Right atrium auricular region (tissue), 2 donors: ENCODE measurements around the gene ZNF362. TPM values are rescaled to one million over a fixed set of nuclear protein-coding genes. Genes with fewer than 3 reads are reported as not detected.

Experiments
- DNase-seq: peaks from one replicate; pipeline ENCODE4 v3.0.0-alpha.2; 2019; ENCODE audit warnings: low spot score
- H3K27ac ChIP-seq, 2 donors: fragments of 200-600 bp; sonication (generic); 1 replicate in 1 of 2; 2 replicates in 1 of 2; pipeline ENCODE4 v1.5.1; 2016 to 2019
- H3K27me3 ChIP-seq, 2 donors: fragments of 200-600 bp; sonication (generic); one replicate each; pipeline versions ENCODE4 v1.5.1 to v1.6.0; 2017 to 2019
- H3K36me3 ChIP-seq: fragments of 200-600 bp; sonication (generic); one replicate; pipeline ENCODE4 v1.5.1; 2016
- H3K4me1 ChIP-seq, 2 donors: fragments of 200-600 bp; sonication (generic); one replicate each; pipeline versions ENCODE4 v1.5.1 to v1.6.0; 2017 to 2019
- H3K4me3 ChIP-seq, 2 donors: fragments of 200-600 bp; sonication (generic); 1 replicate in 1 of 2; 2 replicates in 1 of 2; pipeline ENCODE4 v1.5.1; 2017 to 2019; ENCODE audit warnings: mild to moderate bottlenecking in 1 of 2, moderate library complexity in 1 of 2
- H3K9me3 ChIP-seq, 2 donors: fragments of 200-600 bp; sonication (generic); one replicate each; pipeline ENCODE4 v1.5.1; 2019
- total RNA-seq, 2 donors: library from RNA; depleted of rRNA; stranded (reverse); fragments of >200 nt; gene quantifications; one replicate each; pipeline ENCODE4 v1.1.0, GENCODE V29; 2016
- TF ChIP-seq, protein P1 (sequence below), 2 donors: fragments of 200-600 bp; sonication (generic); IDR thresholded peaks; one replicate each; pipeline ENCODE4 v1.5.1; 2019; ENCODE audit warnings: antibody characterized with exemption in 2 of 2

ZNF362 gene
- total RNA-seq, 2 donors from 2014 or later: 23.5 to 50.5 TPM

GRCh38 chr1:33338440-33339211 lies 82.3 kb downstream of the ZNF362 start:
- TF ChIP-seq, protein P1, sequence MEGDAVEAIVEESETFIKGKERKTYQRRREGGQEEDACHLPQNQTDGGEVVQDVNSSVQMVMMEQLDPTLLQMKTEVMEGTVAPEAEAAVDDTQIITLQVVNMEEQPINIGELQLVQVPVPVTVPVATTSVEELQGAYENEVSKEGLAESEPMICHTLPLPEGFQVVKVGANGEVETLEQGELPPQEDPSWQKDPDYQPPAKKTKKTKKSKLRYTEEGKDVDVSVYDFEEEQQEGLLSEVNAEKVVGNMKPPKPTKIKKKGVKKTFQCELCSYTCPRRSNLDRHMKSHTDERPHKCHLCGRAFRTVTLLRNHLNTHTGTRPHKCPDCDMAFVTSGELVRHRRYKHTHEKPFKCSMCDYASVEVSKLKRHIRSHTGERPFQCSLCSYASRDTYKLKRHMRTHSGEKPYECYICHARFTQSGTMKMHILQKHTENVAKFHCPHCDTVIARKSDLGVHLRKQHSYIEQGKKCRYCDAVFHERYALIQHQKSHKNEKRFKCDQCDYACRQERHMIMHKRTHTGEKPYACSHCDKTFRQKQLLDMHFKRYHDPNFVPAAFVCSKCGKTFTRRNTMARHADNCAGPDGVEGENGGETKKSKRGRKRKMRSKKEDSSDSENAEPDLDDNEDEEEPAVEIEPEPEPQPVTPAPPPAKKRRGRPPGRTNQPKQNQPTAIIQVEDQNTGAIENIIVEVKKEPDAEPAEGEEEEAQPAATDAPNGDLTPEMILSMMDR (IDR thresholded peaks at IDR 0.05): no peak
- peak; percentile 88 for DNase-seq
- peak overlapping the region; percentile 13 to 22 for H3K4me3 ChIP-seq
- H3K4me1 ChIP-seq: peaks cover 0 to 99% of the 10 kb centered on the region in 2 donors
- H3K36me3 ChIP-seq: peaks cover 27% of the 10 kb centered on the region
- H3K9me3 ChIP-seq: no peaks in the 10 kb centered on the region
- no peaks in the 10 kb centered on the region for H3K27me3 ChIP-seq
- peak overlapping the region; percentile 99 to 100 for H3K27ac ChIP-seq

GRCh38 chr1:33339413-33339812 lies 83.1 kb downstream of the ZNF362 start:
- H3K4me1 ChIP-seq: peaks cover 0 to 99% of the 10 kb centered on the region in 2 donors
- peak; percentile 83 for DNase-seq
- TF ChIP-seq, protein P1 (IDR thresholded peaks at IDR 0.05): peak in 1 of 2 donors; percentile 37
- no peaks in the 10 kb centered on the region for H3K9me3 ChIP-seq
- peak overlapping the region in 1 of 2 donors; percentile 22 for H3K4me3 ChIP-seq
- peaks cover 27% of the 10 kb centered on the region for H3K36me3 ChIP-seq
- H3K27me3 ChIP-seq: no peaks in the 10 kb centered on the region
- H3K27ac ChIP-seq: peak overlapping the region; percentile 99 to 100

- Histone ChIP-seq H3K4me1 (peaks cover 0 to 99% of the 10 kb centered on the region in 2 donors), H3K27ac (peak overlapping the region; percentile 99 to 100), H3K4me3 (no peak overlapping the region), H3K27me3 (no peaks in the 10 kb centered on the region), H3K9me3 (no peaks in the 10 kb centered on the region), H3K36me3 (peaks cover 21% of the 10 kb centered on the region)
- no peak for DNase-seq
- TF ChIP-seq, protein P1 (IDR thresholded peaks at IDR 0.05): no peak
These were observed 84.9 kb downstream of the ZNF362 start for GRCh38 chr1:33341190-33341589.

- H3K27ac ChIP-seq: peak overlapping the region; percentile 99 to 100
- peaks cover 0 to 99% of the 10 kb centered on the region in 2 donors for H3K4me1 ChIP-seq
- H3K9me3 ChIP-seq: no peaks in the 10 kb centered on the region
- H3K4me3 ChIP-seq: peak overlapping the region; percentile 4 to 5
- DNase-seq: peak; percentile 89
- TF ChIP-seq, protein P1 (IDR thresholded peaks at IDR 0.05): no peak
- H3K36me3 ChIP-seq: peaks cover 21% of the 10 kb centered on the region
- H3K27me3 ChIP-seq: no peaks in the 10 kb centered on the region
These were observed 85.9 kb downstream of the ZNF362 start for GRCh38 chr1:33342041-33342723.

GRCh38 chr1:33343539-33343938 lies 87.2 kb downstream of the ZNF362 start:
- Histone ChIP-seq H3K4me1 (peaks cover 0 to 99% of the 10 kb centered on the region in 2 donors), H3K9me3 (no peaks in the 10 kb centered on the region), H3K27me3 (no peaks in the 10 kb centered on the region), H3K36me3 (peaks cover 21% of the 10 kb centered on the region), H3K27ac (peak overlapping the region; percentile 99 to 100), H3K4me3 (no peak overlapping the region)
- TF ChIP-seq, protein P1 (IDR thresholded peaks at IDR 0.05): no peak
- DNase-seq: no peak
